GM19452 (cell line): Measurements from ENCODE around the gene SPEN.

ENCODE experiments used
- ATAC-seq: cut with Tn5 transposase; IDR thresholded peaks from one replicate; pipeline ENCODE4 v1.9.1; 2021; ENCODE audit not compliant: unreplicated experiment

The SPEN gene

GRCh38 chr1:15945832-15946448, 98.4 kb downstream of the SPEN start:
- no peak for ATAC-seq

GRCh38 chr1:15946571-15947381, 99.3 kb downstream of the SPEN start:
- no peak for ATAC-seq

- ATAC-seq, result no peak
Observed at GRCh38 chr1:15947382-15948090, 100.0 kb downstream of the SPEN start.

GRCh38 chr1:15948091-15948591, 100.6 kb downstream of the SPEN start:
- no peak for ATAC-seq

- no peak for ATAC-seq
Observed at GRCh38 chr1:15948595-15949452, 101.3 kb downstream of the SPEN start.

- peak; percentile 82 for ATAC-seq
Observed at GRCh38 chr1:15949453-15950245, 102.1 kb downstream of the SPEN start.

GRCh38 chr1:15950302-15950701, 102.8 kb downstream of the SPEN start:
- ATAC-seq, result no peak

- ATAC-seq, result no peak
Observed at GRCh38 chr1:15950763-15951295, 103.3 kb downstream of the SPEN start.

- ATAC-seq, result no peak
Observed at GRCh38 chr1:15951341-15952153, 104.0 kb downstream of the SPEN start.

- ATAC-seq, result no peak
Observed at GRCh38 chr1:15952317-15953258, 105.1 kb downstream of the SPEN start.

GRCh38 chr1:15953294-15953771, 105.8 kb downstream of the SPEN start:
- ATAC-seq, result no peak

- no peak for ATAC-seq
Observed at GRCh38 chr1:15953791-15954241, 106.3 kb downstream of the SPEN start.

GRCh38 chr1:15954316-15954715, 106.8 kb downstream of the SPEN start:
- ATAC-seq, result no peak

GRCh38 chr1:15955552-15955951, 108.0 kb downstream of the SPEN start:
- no peak for ATAC-seq

- ATAC-seq, result no peak
Observed at GRCh38 chr1:15956150-15956549, 108.6 kb downstream of the SPEN start.

GRCh38 chr1:15957221-15958095, 110.0 kb downstream of the SPEN start:
- no peak for ATAC-seq

- ATAC-seq, result no peak
Observed at GRCh38 chr1:15958111-15958510, 110.6 kb downstream of the SPEN start.
